IMR-90 (cell line): ENCODE data around the gene VPS8.

Source experiments
- BHLHE40 ChIP-seq: fragments of 150-350 bp; IDR thresholded peaks from 2 replicates; pipeline ENCODE4 v1.6.1; 2016; ENCODE audit warnings: mild to moderate bottlenecking, low read depth, low read length
- CEBPB ChIP-seq: IDR thresholded peaks from 2 replicates; pipeline ENCODE4 v1.6.1; 2012; ENCODE audit warnings: low read depth, low read length, improper control_type of control experiment
- FOS ChIP-seq: fragments of 150-350 bp; IDR thresholded peaks from 2 replicates; pipeline ENCODE4 v1.6.1; 2016; ENCODE audit warnings: low read depth, low read length
- MAZ ChIP-seq: IDR thresholded peaks from 2 replicates; pipeline ENCODE4 v1.6.1; 2012; ENCODE audit warnings: low read depth, mild to moderate bottlenecking, low read length, improper control_type of control experiment, moderate library complexity, borderline replicate concordance
- POLR2A ChIP-seq: IDR thresholded peaks from 2 replicates; pipeline ENCODE4 v1.6.1; 2012; ENCODE audit warnings: mild to moderate bottlenecking, low read depth, low read length
- RAD21 ChIP-seq: IDR thresholded peaks from 2 replicates; pipeline ENCODE4 v1.6.1; 2012; ENCODE audit warnings: low read length, improper control_type of control experiment
- RCOR1 ChIP-seq: IDR thresholded peaks from 2 replicates; pipeline ENCODE4 v1.6.1; 2012; ENCODE audit warnings: mild to moderate bottlenecking, low read length, improper control_type of control experiment; ENCODE audit not compliant: insufficient replicate concordance
- RFX5 ChIP-seq: IDR thresholded peaks from 2 replicates; pipeline ENCODE4 v1.8.0; 2012; ENCODE audit warnings: low read depth, mild to moderate bottlenecking, low read length, moderate library complexity
- SMC3 ChIP-seq: fragments of 150-350 bp; IDR thresholded peaks from 2 replicates; pipeline ENCODE4 v1.6.1; 2016; ENCODE audit warnings: low read depth, mild to moderate bottlenecking, antibody characterized with exemption, low read length, moderate library complexity
- TF ChIP-seq, protein P1 (sequence below): conservative IDR thresholded peaks from 2 replicates; pipeline ENCODE4 v1.5.1; 2012; ENCODE audit warnings: mild to moderate bottlenecking, low read depth, low read length, improper control_type of control experiment
- TF ChIP-seq, protein P2 (sequence below): fragments of 150-350 bp; IDR thresholded peaks from 2 replicates; pipeline ENCODE4 v1.6.1; 2016; ENCODE audit warnings: low read depth, mild to moderate bottlenecking, low read length, moderate library complexity, borderline replicate concordance

- TF ChIP-seq RAD21: no peak
- TF ChIP-seq SMC3: no peak
- TF ChIP-seq POLR2A: no peak
- TF ChIP-seq, protein P1, sequence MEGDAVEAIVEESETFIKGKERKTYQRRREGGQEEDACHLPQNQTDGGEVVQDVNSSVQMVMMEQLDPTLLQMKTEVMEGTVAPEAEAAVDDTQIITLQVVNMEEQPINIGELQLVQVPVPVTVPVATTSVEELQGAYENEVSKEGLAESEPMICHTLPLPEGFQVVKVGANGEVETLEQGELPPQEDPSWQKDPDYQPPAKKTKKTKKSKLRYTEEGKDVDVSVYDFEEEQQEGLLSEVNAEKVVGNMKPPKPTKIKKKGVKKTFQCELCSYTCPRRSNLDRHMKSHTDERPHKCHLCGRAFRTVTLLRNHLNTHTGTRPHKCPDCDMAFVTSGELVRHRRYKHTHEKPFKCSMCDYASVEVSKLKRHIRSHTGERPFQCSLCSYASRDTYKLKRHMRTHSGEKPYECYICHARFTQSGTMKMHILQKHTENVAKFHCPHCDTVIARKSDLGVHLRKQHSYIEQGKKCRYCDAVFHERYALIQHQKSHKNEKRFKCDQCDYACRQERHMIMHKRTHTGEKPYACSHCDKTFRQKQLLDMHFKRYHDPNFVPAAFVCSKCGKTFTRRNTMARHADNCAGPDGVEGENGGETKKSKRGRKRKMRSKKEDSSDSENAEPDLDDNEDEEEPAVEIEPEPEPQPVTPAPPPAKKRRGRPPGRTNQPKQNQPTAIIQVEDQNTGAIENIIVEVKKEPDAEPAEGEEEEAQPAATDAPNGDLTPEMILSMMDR: no peak
- no peak for TF ChIP-seq RCOR1
- TF ChIP-seq RFX5: no peak
- TF ChIP-seq BHLHE40: 0 out of 2 replicates have a peak, but pooled peaks have one; percentile 14
- TF ChIP-seq, protein P2, sequence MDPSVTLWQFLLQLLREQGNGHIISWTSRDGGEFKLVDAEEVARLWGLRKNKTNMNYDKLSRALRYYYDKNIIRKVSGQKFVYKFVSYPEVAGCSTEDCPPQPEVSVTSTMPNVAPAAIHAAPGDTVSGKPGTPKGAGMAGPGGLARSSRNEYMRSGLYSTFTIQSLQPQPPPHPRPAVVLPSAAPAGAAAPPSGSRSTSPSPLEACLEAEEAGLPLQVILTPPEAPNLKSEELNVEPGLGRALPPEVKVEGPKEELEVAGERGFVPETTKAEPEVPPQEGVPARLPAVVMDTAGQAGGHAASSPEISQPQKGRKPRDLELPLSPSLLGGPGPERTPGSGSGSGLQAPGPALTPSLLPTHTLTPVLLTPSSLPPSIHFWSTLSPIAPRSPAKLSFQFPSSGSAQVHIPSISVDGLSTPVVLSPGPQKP: no peak
- no peak for TF ChIP-seq FOS
- TF ChIP-seq MAZ: no peak
- peak; percentile 75 for TF ChIP-seq CEBPB
Observed at GRCh38 chr3:184816614-184817013, 4.6 kb downstream of the VPS8 start.
